HG02798 (cell line): ENCODE data around the gene YY1.
A peak's percentile ranks its signal among the peaks of the same experiment; 100 is the strongest.

Experiments
- ATAC-seq: cut with Tn5 transposase; IDR thresholded peaks from one replicate; pipeline ENCODE4 v1.9.1; 2021; ENCODE audit warnings: mild to moderate bottlenecking; ENCODE audit not compliant: unreplicated experiment, poor library complexity

YY1 gene

DNA sequence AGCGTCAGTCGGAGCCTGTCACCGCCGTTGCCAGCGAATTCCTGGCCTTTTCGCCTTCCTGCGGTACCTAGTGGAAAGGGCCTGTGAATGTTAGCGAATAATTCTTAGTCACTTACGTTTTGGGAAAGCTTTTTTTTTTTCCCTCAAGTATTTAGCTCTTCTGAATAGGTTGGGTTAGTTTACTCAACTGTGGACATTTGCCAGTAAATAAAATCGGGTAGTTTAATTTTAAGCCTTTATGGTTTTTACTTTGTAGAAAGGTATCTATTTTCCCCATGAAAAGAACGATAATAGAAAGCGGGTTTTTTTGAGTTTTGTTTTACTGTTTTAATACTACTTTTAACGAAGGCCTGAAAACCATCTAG lies 1.7 kb downstream of the YY1 start:
- ATAC-seq: no peak

DNA sequence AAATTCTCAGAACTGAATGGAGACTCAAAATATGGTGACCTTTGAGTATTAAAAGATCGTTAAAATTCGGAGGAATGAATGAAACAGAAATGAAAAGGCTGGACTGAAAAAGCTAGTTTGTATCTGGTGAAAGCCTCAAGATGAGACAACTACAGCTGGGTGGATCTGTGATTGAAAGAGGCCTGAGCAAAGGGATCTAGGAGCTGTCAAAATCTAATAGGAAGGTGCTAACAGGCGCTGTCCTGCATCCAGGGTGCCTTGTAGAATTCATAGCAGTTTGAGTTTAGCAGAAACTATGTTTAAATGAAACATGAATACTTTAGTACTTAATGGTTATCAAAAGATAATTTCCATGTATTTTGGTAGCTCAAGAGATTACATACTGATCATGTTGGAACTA lies 2.3 kb downstream of the YY1 start:
- no peak for ATAC-seq

DNA sequence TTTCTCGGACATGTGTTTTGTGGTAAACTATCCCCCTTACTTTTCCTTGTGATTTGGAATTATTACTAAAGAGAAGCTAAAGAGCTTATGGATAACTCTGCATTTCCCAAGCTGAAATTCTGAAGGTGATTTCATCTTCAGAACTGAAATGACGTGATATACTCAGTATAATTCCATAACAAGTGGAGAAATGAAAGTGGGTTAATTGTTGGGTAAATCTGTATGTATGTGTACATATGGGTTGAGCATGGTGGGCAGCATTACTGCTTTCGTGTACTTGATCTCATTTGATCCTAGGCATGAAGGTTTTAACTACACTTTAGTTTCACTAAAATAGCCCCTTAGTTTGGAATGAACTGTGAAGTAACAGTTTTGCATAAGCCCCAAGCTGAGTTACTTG lies 4.1 kb downstream of the YY1 start:
- ATAC-seq: no peak

DNA sequence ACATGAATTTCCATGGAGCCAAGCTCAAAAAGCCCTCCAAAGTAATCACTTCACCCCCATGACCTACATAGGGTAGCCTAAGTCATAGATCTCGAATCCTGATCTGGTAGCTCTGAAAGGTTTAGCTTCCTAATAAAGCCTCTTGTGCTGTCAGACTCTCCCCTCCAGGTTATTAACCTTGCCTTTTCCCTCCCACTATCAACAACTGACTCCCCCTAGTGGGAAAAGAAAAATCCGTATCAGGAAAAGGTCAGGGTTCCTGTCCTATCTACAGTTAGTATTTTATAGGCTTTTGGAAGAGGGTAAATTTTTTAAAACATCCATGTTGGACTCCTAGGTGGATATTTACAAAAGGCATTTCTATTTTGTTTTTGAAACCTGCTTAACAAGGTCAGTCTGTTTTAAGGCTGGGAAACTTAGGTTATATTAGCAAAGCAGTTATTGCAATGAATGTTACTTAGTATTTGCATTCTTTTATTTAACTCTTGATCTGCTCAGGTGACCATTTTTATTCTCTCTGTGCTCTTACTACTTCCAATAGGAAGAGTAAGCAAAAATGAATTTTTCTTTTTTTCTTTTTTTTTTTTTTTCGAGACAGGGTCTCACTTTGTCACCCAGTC lies 8.0 kb downstream of the YY1 start:
- no peak for ATAC-seq

DNA sequence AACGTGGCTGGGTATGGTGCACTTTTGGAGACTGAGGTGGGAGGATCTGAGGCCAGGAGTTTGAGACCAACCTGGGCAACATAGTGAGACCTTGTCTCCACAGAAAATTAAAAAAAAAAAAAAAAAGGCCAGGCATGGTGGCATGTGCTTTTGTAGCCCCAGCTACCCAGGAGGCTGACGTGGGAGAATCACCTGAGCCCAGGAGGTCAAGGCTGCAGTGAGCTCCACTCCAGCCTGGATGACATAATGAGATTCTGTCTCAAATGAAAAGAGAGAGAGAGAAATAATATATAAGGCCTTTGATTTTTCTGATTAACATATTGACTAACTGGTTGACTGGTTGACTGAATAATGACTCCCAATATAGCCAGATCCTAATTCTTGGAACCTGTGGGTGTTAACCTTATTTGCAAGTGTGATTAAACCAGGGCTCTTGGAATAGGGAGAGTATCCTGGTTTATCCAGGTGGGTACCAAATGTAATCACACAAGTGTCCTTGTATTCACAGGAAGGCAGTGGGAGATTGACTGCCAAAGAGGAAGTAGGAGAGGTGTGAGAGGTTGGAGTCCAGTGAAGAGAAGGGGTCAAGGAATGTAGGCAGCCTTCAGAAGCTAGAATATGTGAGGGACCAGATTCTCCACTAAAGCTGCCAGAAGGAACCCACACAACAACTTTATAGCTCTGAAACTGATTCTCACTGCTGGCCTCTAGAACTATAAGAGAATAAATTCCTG lies 12.0 kb downstream of the YY1 start:
- no peak for ATAC-seq

DNA sequence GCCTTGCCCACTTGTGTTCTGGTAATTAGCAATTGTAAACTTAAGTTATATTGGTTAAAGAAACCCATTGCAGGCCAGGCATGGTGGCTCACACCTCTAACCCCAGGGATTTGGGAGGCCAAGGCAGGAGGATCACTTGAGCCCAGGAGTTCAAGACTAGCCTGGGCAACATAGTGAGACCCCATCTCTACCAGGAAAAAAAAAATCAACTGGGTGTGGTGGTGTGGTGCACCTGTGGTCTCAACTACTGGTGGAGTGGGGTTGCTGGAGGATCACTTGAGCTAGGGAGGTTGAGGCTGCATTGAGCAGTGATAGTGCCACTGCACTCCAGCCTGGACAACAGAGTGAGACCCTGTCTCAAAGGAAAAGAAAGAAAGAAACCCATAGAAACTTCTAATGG lies 13.7 kb downstream of the YY1 start:
- no peak for ATAC-seq

DNA sequence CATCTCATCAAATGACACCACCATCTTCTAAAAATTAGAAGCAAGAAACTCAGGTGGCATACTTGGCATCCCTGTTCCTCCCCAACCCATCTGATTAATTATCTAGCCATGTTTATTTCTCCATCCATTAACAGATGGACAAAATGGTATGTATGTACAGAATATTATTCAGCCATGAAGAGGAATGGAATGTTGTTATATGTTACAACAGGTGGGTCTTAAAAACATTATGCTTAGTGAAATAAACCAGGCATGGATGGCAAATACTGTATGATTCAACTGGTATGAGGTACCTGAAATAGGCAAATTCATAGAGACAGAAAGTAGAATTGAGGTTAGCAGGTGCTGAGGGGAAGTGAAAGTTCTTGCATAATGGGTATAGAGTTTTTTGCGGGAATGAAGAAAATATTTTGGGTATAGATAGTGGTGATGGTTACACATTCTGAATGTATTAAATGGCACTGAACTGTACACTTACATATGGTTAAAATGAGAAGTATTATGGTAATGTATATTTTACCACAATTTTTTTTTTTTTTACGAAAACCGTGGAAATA lies 17.5 kb downstream of the YY1 start:
- ATAC-seq: peak; percentile 37

DNA sequence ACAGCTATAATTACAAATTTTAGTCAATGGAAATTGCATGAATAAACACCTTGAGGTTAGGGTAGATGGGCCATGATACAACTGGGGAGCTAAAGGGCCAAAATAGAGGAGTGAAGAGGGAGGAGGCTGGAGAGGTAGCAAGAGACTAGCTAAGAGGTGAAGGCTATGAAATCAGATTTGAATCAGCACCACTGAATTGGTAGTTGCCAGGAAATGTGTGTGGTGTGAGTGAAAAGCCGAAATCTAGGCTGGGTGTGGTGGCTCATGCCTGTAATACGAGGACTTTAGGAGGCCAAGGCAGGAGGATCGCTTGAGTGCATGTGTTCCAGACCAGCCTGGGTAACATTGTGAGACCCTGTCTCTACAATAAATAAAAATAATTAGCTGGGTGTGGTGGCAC lies 22.7 kb downstream of the YY1 start:
- ATAC-seq: no peak

DNA sequence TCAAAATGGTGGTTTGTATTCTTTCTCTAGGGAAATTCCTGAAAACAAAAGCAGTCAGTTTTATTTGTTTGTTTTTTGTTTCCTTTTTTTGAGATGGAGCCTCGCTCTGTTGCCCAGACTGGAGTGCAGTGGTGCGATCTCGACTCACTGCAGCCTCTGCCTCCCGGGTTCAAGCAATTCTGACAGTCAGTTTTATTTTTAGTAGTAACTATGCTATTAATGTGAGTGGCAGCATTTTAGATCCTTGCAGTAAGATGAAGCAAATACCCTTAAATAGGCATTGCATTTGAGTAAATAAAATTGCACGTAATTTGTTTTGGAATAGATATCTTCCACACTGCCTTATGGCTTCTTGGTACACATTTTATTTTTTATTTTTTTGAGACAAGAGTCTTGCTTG lies 23.6 kb downstream of the YY1 start:
- no peak for ATAC-seq

DNA sequence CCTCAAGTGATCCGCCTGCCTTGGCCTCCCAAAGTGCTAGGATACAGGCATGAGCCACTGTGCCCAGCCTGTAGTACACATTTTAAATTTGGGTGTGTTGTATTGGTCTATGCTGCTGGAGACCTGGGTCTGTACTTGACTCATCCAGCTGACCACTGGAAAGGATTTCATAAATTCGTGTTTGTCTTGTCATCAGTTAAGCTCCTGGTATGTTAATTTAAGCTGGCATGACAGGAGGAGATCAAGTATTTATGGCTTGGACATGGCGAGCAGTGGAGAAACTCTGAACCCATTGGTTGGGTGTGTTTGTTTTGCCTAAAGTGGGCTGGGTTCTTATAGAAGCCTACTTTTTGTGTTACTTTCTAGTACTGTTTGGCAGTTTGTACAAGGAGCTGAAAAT lies 24.2 kb downstream of the YY1 start:
- no peak for ATAC-seq

DNA sequence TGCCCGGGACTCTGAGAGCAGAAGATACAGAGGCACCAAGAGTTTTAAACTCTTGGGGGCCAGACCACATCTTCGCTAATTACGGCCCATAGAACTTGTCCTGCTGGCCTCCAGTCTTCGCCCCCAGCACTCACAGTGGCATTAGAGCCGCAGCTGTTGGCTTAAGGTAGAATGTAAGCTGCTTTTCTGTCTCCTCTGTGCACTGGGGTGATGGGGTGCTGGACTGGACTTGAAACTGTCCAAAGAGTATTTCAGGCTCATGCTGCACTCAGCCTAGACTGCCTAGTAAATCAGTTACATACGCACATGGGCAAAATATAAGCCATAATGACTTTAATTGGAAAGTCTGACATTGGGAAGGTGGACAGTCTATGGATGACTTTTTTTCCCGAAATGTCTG lies 29.0 kb downstream of the YY1 start:
- ATAC-seq: no peak

DNA sequence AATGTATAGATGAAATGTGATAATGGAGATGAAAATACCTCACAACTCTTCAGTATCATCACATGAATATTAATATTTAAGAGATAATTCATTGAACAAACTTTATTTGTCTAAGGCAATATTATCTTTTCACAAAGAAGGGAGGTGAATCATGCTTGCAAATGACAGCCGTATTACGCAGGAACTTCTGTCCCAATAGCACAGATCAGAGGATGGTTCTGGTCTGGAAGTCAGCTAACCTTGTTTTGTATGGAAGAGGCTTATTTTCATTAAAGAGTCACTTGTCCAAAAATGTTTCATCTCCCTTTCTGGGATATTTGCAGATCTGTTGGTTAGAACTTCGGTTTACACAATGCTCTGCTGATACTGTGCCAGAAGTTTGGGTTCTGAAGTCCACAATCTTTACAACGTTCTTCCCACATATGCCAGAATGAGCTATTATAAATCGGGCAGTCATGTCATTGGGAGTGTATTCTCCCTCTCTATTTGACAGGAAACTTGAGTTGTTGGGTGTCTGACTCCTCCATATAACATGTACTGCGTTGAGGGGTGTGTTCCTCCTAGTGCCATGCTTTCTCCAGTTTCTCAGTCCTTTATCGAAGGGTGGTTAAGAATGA lies 29.8 kb downstream of the YY1 start:
- no peak for ATAC-seq

DNA sequence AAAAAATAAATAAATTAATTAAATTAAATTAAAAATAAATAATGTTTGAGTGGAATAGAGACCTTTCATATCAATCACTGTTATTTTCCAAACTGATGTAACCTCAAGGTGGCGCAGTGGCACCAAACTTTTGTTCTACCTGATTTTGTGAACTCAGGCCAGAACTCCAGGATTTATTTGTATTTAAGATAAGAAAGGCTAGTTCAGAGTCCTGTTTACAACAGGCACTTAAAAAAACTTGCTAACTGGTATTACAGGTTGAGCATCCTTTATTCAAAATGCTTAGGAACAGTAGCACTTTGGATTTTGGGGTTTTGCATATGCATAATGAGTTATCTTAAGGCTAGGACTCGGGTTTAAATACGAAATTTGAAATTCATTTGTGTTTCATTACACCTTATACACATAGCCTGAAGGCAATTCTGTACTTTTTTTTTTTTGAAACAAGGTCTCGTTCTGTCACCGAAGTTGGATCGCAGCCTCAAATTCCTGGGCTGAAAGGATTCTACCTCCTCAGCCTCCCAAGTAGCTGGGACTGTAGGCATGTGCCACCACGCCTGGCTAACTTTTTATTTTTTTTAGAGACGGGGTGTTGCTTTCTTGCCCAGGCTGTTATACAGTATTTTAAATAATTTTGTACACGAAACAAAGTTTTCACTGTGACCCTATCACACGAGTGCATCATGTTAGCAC lies 32.4 kb downstream of the YY1 start:
- ATAC-seq: no peak

DNA sequence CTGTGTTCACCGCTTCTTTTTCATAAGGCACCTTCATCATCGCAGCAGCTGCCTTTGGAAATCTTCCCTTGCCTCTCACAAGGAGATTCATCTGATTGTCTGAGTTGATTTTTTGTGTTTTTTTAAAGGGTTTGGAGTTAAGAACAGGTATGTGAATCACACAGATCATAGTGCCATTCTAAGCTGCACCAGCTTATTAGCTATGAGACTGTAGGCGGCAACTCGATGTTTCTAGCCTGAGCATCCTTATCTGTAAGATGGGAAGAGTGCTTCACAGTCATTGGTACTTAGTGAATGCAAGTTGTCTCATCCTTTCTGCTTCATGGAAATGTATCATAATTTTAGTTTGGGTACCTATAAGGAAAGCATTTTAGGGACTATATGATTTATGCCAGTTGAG lies 35.3 kb downstream of the YY1 start:
- no peak for ATAC-seq

DNA sequence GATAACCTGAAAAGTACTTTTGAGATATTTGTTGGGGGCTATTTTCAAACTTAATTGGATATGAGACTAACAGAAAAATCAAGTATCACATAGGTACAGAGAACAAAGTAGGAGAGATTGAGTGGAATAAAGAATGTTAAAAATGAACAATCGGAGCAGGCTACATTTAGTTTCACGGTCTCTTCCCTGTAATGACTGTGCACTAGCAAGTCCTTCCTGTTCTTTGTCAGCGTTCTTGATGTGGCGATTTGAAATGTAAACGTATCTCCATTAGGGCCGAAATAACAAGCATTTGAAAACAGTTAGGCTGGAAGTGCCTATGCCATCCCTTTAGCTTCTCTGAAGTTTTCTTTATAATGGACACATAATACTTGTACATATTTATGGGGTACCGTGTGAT lies 36.3 kb downstream of the YY1 start:
- ATAC-seq: no peak

DNA sequence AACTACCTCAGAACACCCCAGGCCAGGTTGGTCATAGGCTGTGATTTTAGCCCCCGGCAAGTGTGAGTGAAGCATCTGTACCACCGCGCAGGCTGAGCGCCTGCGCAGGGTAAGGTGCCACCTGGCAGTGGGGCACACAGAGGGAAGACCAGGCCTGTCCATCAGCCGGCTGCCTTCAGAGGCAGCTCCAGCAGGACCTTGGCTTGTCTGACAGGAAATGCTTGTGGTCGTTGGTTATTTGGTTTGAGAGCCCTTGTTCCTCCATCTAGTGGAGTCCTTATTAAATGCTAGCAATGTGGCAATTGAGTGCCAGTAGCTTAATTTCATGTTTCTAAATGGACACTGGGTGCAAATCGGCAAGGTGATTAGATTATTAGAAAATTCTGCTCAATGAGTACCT lies 39.8 kb downstream of the YY1 start:
- peak; percentile 38 for ATAC-seq

DNA sequence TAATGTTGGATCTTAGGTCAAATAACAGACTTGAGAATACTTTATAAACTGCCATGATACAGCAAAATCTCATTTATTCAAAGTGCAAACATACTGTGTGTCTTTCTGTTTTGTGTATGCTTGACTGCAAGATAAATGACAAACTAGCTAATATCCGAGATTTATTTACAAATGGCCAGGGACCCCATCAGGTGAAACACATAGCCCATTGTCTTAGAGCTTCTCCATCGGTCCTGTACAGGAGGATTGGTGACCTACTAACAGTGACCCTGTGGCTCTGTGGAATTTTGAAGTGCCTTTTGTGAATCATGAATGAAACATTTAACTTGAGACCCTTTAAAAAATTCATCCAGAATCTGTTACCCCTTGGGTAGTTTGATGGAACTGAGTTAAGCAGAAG lies 40.2 kb downstream of the YY1 start:
- no peak for ATAC-seq

DNA sequence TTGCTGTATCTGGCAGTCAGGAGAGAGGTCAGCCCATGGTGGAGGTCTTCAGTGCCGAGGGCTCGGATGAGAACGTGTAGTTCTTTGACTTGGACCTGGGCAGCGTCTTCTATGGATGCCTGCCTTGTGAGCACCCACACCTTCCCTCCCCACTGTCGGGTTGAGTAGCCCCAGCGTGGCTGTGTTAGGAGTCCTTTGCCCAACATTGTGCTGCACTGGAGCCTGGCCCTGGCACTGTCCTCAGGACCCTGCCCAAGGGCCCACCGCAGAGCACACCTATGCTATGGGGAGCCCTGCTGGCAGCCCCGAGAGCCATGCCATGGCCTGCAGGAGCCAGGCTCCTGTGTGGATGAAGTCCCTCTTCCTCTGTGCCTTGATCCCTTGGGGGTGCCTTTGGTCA lies 40.6 kb downstream of the YY1 start:
- ATAC-seq: no peak

DNA sequence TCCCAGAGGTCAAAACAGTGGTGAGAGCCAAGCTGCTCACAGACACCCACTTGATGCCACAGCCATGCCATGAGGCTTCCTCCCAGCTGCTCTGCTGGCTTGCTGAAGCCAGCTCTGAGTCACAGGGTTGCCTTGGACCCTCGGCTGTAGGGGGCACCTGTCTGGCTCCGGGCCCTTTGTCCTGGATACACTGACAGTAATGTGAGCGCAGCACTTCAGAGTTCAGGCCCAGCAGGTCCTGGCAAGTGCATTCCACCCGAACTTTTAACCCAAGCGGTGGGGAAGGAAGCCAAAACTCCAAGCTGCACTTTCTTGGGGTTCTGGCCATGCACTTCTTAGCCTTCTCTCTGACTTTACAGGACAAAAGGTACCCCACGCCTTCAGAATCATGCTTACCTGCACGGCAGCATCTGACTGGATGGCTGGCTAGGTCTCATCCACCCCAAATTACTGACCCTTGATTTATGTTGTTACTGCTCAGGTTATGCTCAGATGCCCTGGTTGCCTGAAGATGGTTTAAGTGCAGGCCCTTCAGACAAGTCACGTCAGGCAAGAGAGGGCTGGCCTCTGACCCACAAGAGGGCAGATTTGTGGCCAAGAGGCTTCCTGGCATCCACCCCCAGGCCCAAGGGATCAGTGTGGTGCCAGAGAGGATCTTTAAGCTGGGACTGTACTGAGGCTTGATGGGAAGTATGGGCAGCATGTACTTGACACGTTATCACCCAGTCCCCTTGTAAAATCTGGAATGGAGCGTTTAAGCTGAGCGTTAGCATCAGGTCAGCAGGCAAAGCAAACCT lies 42.5 kb downstream of the YY1 start:
- no peak for ATAC-seq

DNA sequence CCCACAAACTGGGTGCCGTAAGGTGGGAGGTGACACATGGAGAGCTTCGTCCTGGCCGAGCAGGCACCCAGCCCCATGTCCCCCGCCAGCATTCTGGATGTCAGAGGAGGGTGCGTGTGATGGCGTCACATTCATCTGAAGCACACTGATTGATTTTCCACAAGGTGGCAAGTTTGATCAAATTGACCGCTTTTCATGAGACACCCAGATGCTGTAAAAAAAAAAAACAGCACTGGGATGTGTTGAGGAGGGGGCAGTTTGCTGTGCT lies 43.1 kb downstream of the YY1 start:
- ATAC-seq: no peak
